Adrenal gland (tissue), 12 donors: ENCODE data around the gene C1GALT1C1L. TPM values are rescaled to one million over a fixed set of nuclear protein-coding genes. Genes with fewer than 3 reads are reported as not detected.
"Not testable (repeated sequence)": the region's sequence is repeated elsewhere in the genome, so short reads cannot be mapped to it uniquely, and the experiment has no call there.

Experiments used
- DNase-seq, 7 donors: peaks; one replicate each; pipeline ENCODE4 v3.0.0-alpha.2; 2019 to 2020
- H3K27ac ChIP-seq, 5 donors: fragments of 200-600 bp; sonication (generic) in 4 of 5; 1 replicate in 3 of 5; 2 replicates in 2 of 5; pipeline versions ENCODE4 v1.5.1 to v1.8.0; 2016 to 2020; ENCODE audit warnings: mild to moderate bottlenecking in 1 of 5
- H3K27me3 ChIP-seq: fragments of 200-600 bp; 2 replicates; pipeline ENCODE4 v1.8.0; 2021
- H3K36me3 ChIP-seq, 2 donors: fragments of 200-600 bp; replicated peaks in 1 of 2; 1 replicate in 1 of 2; 2 replicates in 1 of 2; pipeline versions ENCODE4 v1.5.1 to v1.8.0; 2018 to 2022
- H3K4me1 ChIP-seq, 2 donors: fragments of 200-600 bp; replicated peaks in 1 of 2; 1 replicate in 1 of 2; 2 replicates in 1 of 2; pipeline versions ENCODE4 v1.5.1 to v1.8.0; 2018 to 2021
- H3K4me3 ChIP-seq, 4 donors: fragments of 200-600 bp; sonication (generic) in 3 of 4; one replicate each; pipeline ENCODE4 v1.5.1; 2016 to 2018
- H3K9me3 ChIP-seq, 3 donors: fragments of 200-600 bp; sonication (generic) in 1 of 3; replicated peaks in 1 of 3; 1 replicate in 2 of 3; 2 replicates in 1 of 3; pipeline versions ENCODE4 v1.5.1 to v1.8.0; 2016 to 2021
- CTCF ChIP-seq, 6 experiments: fragments of 450-650 bp in 4 of 6; fragments of 200-600 bp in 2 of 6; sonication (generic) in 1 of 6; IDR thresholded peaks; 1 replicate in 5 of 6; 2 replicates in 1 of 6; pipeline versions ENCODE4 v1.5.1 to v1.8.0; 2016 to 2021; ENCODE audit warnings: antibody characterized with exemption in 6 of 6, mild to moderate bottlenecking in 2 of 6, moderate library complexity in 1 of 6
- POLR2A ChIP-seq, 2 donors: fragments of 450-650 bp; IDR thresholded peaks; one replicate each; pipeline ENCODE4 v1.6.1; 2017; ENCODE audit warnings: antibody characterized with exemption in 2 of 2, mild to moderate bottlenecking in 2 of 2, moderate library complexity in 1 of 2
- WGBS, 4 donors: extraction: QIAGEN DNeasy Blood & Tissue Kit in 2 of 4; methylation state at CpG; one replicate each; pipeline versions ENCODE4 v1.1.5 to v1.1.7; 2013 to 2017; 5-methylcytosine and 5-hydroxymethylcytosine counted together
- intact Hi-C, 2 donors: fragments of 100-400 bp; cut with DNase I; formaldehyde crosslinking; loops; one replicate each; pipeline versions ENCODE4 v1.14.1 to v1.15.0; 2022 to 2023
- polyA plus RNA-seq, 3 donors: library from polyadenylated mRNA; stranded (reverse); fragments of 200-250 nt in 2 of 3; fragments of 350-450 nt in 1 of 3; fragmentation: Illumina TruSeq in 1 of 3; extraction: RNeasy Lipid Tissue Mini Kit (QIAGEN cat#74804) in 1 of 3; gene quantifications; one replicate each; pipeline ENCODE4 v1.2.3, GENCODE V29; 2013 to 2014
- total RNA-seq, 9 donors: library from RNA; depleted of rRNA in 4 of 9; stranded (reverse); fragments of >200 nt in 4 of 9; fragments of 120-200 nt in 1 of 9; fragmentation: NEBNext Ultra II Directional in 1 of 9; extraction: Animal tissue kit (Norgen Biotek cat#: 25700) in 1 of 9; gene quantifications; one replicate each; pipeline versions ENCODE4 v1.1.0 to v1.2.4, GENCODE V29; 2013 to 2023
- donor health status: healthy with polysubstance abuse.
- donor health status: Bipolar disorder and iron deficiency.
- donor health status: DM: yes; HTN: yes; CAD: no.
- donor health status: DM: no; HTN: no; CAD: no.
- donor health status: DM: no; HTN: no; CAD: no.
- donor health status: DM: yes; HTN: yes; CAD: no.

C1GALT1C1L gene
- total and polyA plus RNA-seq, 12 donors, result 0.71 to 4.0 (median 1.9) TPM

- intact Hi-C loops, result loop anchor here in 1 of 2 donors (10.0 kb wide), 1 partner anchor 138 kb away; the partner anchor contains the start of gene DYNC2LI1
- no peaks in the 10 kb centered on the region for H3K36me3 ChIP-seq
- H3K4me3 ChIP-seq, result peak overlapping the region in 2 of 4 donors; percentile 83 to 88
- 32 to 38% (median 34%) methylated on average over 9 to 10 of the region's 10 CpGs for WGBS, 4 donors
- H3K9me3 ChIP-seq, result no peaks in the 10 kb centered on the region
- no peak overlapping the region for H3K27ac ChIP-seq
- no peaks in the 10 kb centered on the region for H3K27me3 ChIP-seq
- H3K4me1 ChIP-seq, result peaks cover 4% of the 10 kb centered on the region in 2 donors
- no peak for DNase-seq
- TF ChIP-seq POLR2A (IDR thresholded peaks at IDR 0.05) (no peak), CTCF (IDR thresholded peaks at IDR 0.05) (no peak)
These were observed 39.6 kb downstream of the C1GALT1C1L start for GRCh38 chr2:43636621-43637020.

GRCh38 chr2:43636153-43636552 lies 40.1 kb downstream of the C1GALT1C1L start:
- H3K36me3 ChIP-seq, H3K27me3 ChIP-seq, H3K4me1 ChIP-seq, H3K4me3 ChIP-seq, H3K27ac ChIP-seq, H3K9me3 ChIP-seq, DNase-seq: not testable (repeated sequence)
- intact Hi-C loops, result loop anchor here in 1 of 2 donors (10.0 kb wide), 1 partner anchor 139 kb away; the partner anchor contains the start of gene DYNC2LI1
- WGBS, 4 donors, result 92 to 97% (median 93%) methylated on average over 11 to 12 of the region's 12 CpGs

GRCh38 chr2:43634604-43635306 lies 41.5 kb downstream of the C1GALT1C1L start:
- H3K27ac ChIP-seq, result peak overlapping the region in 1 of 5 donors; percentile 49
- no peaks in the 10 kb centered on the region for H3K27me3 ChIP-seq
- intact Hi-C loops, result loop anchor here in 1 of 2 donors (10.0 kb wide), 1 partner anchor 140 kb away; the partner anchor contains the start of gene DYNC2LI1
- H3K4me1 ChIP-seq, result peaks cover 4% of the 10 kb centered on the region in 2 donors
- WGBS, 4 donors, result 49 to 55% (median 52%) methylated on average over 6 of the region's 6 CpGs
- DNase-seq, result no peak
- no peak overlapping the region for H3K4me3 ChIP-seq
- H3K36me3 ChIP-seq, result no peaks in the 10 kb centered on the region
- TF ChIP-seq CTCF (IDR thresholded peaks at IDR 0.05) (no peak), POLR2A (IDR thresholded peaks at IDR 0.05) (no peak)
- H3K9me3 ChIP-seq, result no peaks in the 10 kb centered on the region

GRCh38 chr2:43631618-43632317 lies 44.5 kb downstream of the C1GALT1C1L start:
- H3K36me3 ChIP-seq, result no peaks in the 10 kb centered on the region
- no peak overlapping the region for H3K27ac ChIP-seq
- no peaks in the 10 kb centered on the region for H3K27me3 ChIP-seq
- no peak for DNase-seq
- no peak overlapping the region for H3K4me3 ChIP-seq
- intact Hi-C loops, result loop anchor here in 1 of 2 donors (10.0 kb wide), 1 partner anchor 143 kb away; the partner anchor contains the start of gene DYNC2LI1
- no peaks in the 10 kb centered on the region for H3K9me3 ChIP-seq
- no peak for TF ChIP-seq CTCF (IDR thresholded peaks at IDR 0.05)
- no peak for TF ChIP-seq POLR2A (IDR thresholded peaks at IDR 0.05)
- 61 to 71% (median 65%) methylated on average over 11 of the region's 11 CpGs for WGBS, 4 donors
- H3K4me1 ChIP-seq, result peaks cover 2% of the 10 kb centered on the region in 2 donors

Other genes with a start within 250 kb of the C1GALT1C1L start
- gene THADA, start 80.4 kb downstream of the C1GALT1C1L start, total RNA-seq, result 10 to 100 TPM; 17.8 to 38.4 (median 26.2) TPM
- 10 to 100 TPM; 14.1 to 22.3 (median 18.0) TPM for gene THADA, start 80.4 kb downstream of the C1GALT1C1L start, polyA plus RNA-seq
- gene PLEKHH2, start 39.2 kb downstream of the C1GALT1C1L start, total RNA-seq, result 10 to 100 TPM in 2 of 9 donors, 1 to 10 TPM in 7; 1.9 to 18.3 (median 6.3) TPM
- 1 to 10 TPM; 3.0 to 7.6 (median 5.5) TPM for gene PLEKHH2, start 39.2 kb downstream of the C1GALT1C1L start, polyA plus RNA-seq
- gene DYNC2LI1, start 97.6 kb upstream of the C1GALT1C1L start, total RNA-seq, result 10 to 100 TPM; 16.9 to 80.5 (median 33.2) TPM
- gene DYNC2LI1, start 97.6 kb upstream of the C1GALT1C1L start, polyA plus RNA-seq, result 10 to 100 TPM; 22.0 to 61.3 (median 23.3) TPM
- gene ABCG5, start 162.4 kb upstream of the C1GALT1C1L start, total RNA-seq, result under 1 TPM in 5 of 9 donors, not detected in 4; 0.07 to 0.69 (median 0.28) TPM
- under 1 TPM; 0.03 to 0.33 (median 0.08) TPM for gene ABCG5, start 162.4 kb upstream of the C1GALT1C1L start, polyA plus RNA-seq
- gene ABCG8, start 162.5 kb upstream of the C1GALT1C1L start, total RNA-seq, result under 1 TPM in 5 of 9 donors, not detected in 4; 0.07 to 0.44 (median 0.30) TPM
- gene ABCG8, start 162.5 kb upstream of the C1GALT1C1L start, polyA plus RNA-seq, result under 1 TPM; 0.03 to 0.11 (median 0.08) TPM